ENCODE data around the gene OTUD6A. TPM values are rescaled to one million over a fixed set of nuclear protein-coding genes. Genes with fewer than 3 reads are reported as not detected.

OTUD6A gene
- total RNA-seq, 1 donor from 2014 or later: not detected

DNA sequence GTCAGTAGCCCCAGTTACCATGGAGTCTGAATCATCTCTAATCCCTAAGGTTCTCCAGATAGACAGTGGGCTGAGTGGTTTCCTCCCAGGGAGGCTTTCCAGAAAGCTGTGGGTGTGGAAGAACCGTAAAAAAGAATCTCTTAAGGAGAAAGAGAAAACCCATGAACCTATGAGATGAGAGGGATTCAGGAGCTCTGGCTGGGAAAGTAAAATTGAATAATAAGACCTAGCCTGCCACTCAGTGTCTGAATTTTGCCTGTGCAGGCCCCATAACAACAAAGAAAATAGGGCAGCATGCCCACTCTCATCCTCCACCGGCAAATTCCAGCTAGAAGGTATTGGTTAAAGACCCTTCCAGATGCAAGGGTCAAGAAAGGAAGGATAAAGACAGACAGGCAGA, 29.5 kb upstream of the OTUD6A start:
- TF ChIP-seq, protein P1, sequence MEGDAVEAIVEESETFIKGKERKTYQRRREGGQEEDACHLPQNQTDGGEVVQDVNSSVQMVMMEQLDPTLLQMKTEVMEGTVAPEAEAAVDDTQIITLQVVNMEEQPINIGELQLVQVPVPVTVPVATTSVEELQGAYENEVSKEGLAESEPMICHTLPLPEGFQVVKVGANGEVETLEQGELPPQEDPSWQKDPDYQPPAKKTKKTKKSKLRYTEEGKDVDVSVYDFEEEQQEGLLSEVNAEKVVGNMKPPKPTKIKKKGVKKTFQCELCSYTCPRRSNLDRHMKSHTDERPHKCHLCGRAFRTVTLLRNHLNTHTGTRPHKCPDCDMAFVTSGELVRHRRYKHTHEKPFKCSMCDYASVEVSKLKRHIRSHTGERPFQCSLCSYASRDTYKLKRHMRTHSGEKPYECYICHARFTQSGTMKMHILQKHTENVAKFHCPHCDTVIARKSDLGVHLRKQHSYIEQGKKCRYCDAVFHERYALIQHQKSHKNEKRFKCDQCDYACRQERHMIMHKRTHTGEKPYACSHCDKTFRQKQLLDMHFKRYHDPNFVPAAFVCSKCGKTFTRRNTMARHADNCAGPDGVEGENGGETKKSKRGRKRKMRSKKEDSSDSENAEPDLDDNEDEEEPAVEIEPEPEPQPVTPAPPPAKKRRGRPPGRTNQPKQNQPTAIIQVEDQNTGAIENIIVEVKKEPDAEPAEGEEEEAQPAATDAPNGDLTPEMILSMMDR (IDR thresholded peaks at IDR 0.05): no peak
- no peaks in the 10 kb centered on the region for H3K27me3 Mint-ChIP-seq (ENCODE audit: unreplicated experiment)
- H3K36me3 Mint-ChIP-seq (ENCODE audit: unreplicated experiment): no peaks in the 10 kb centered on the region
- DNase-seq (ENCODE audit: extremely low spot score, unreplicated experiment): no peak
- H3K27ac Mint-ChIP-seq (ENCODE audit: unreplicated experiment): no peak overlapping the region
- H3K4me3 Mint-ChIP-seq (ENCODE audit: unreplicated experiment): no peak overlapping the region
- H3K9me3 Mint-ChIP-seq (ENCODE audit: unreplicated experiment): no peaks in the 10 kb centered on the region
- no peaks in the 10 kb centered on the region for H3K4me1 Mint-ChIP-seq (ENCODE audit: unreplicated experiment)

DNA sequence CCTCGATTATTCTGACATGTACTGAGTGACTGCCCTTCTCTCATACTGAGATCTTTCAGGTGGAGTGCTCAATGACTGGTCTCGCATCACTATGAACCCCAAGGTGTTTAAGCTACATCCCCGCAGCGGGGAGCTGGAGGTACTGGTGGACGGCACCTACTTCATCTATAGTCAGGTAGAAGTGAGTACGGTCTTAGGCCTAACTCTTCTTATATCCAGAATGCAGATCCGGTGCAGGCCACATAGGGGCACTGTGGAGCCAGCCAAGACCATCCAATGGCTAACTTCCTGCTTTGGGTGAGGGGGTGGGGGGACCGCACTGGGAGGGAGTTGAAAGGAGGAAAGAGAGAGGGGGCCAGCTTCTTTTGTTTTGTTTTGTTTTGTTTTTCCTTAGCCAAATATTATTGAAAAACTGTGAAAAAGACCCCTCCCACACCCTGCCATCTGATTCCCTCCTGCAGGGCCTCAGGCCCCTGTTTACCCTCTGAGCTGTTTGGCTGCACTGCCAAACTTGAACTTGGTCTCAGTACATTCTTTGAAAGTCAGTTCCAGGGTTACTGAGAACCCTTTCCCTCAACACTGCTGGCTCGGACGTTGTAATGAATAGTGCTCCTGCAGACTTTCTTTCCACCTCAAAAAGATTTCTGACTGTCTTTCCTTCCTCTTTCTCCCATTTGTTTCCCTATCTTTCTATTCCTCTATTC, 28.8 kb upstream of the OTUD6A start:
- Mint-ChIP-seq H3K4me1 (ENCODE audit: unreplicated experiment) (no peaks in the 10 kb centered on the region), H3K4me3 (ENCODE audit: unreplicated experiment) (no peak overlapping the region), H3K36me3 (ENCODE audit: unreplicated experiment) (no peaks in the 10 kb centered on the region), H3K27ac (ENCODE audit: unreplicated experiment) (no peak overlapping the region), H3K27me3 (ENCODE audit: unreplicated experiment) (no peaks in the 10 kb centered on the region), H3K9me3 (ENCODE audit: unreplicated experiment) (no peaks in the 10 kb centered on the region)
- TF ChIP-seq, protein P1 (IDR thresholded peaks at IDR 0.05): peak; percentile 56
- DNase-seq (ENCODE audit: extremely low spot score, unreplicated experiment): no peak

DNA sequence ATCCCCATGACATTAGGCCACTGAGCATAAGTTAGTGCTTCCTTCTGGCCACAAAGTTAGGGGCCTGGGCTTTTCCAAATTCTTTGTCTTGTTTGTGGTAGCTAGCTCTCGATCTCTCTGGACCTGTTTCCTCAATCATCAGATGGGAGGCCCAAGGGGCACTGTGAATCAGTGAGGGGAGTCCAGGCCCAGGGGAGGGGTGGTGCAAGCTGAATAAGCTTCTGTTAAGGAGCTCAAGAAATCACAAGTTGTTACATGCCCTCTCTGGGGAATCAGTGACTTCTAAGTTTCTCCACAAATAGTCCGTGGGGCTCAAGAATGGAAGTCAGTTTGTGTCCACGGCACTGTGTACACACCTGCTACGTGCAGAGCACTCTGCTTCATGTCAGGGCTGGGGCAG, 27.6 kb upstream of the OTUD6A start:
- no peaks in the 10 kb centered on the region for H3K4me1 Mint-ChIP-seq (ENCODE audit: unreplicated experiment)
- no peak overlapping the region for H3K4me3 Mint-ChIP-seq (ENCODE audit: unreplicated experiment)
- no peaks in the 10 kb centered on the region for H3K9me3 Mint-ChIP-seq (ENCODE audit: unreplicated experiment)
- no peak overlapping the region for H3K27ac Mint-ChIP-seq (ENCODE audit: unreplicated experiment)
- no peaks in the 10 kb centered on the region for H3K36me3 Mint-ChIP-seq (ENCODE audit: unreplicated experiment)
- DNase-seq (ENCODE audit: extremely low spot score, unreplicated experiment): no peak
- no peaks in the 10 kb centered on the region for H3K27me3 Mint-ChIP-seq (ENCODE audit: unreplicated experiment)
- TF ChIP-seq, protein P1 (IDR thresholded peaks at IDR 0.05): no peak

DNA sequence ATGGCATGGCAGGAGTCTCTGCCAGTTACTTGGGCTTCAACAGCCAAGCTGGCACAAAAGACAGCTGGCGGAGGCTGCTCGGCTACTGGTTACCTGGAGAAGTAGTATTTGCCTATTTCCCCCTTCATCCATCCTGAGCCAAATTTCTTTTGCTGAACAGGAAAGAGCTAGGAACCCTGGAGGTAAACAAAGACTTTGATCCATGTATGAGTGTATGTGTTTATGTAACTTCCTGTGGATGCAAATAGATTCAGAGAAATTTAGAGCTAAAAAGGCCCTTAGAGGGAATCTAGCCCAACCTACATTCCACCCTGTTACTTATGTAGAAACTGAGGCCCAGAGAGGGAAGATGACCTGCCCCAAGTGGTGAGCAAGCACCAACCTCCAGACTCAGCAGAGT, 23.7 kb upstream of the OTUD6A start:
- Mint-ChIP-seq H3K9me3 (ENCODE audit: unreplicated experiment) (no peaks in the 10 kb centered on the region), H3K27me3 (ENCODE audit: unreplicated experiment) (no peaks in the 10 kb centered on the region), H3K36me3 (ENCODE audit: unreplicated experiment) (no peaks in the 10 kb centered on the region), H3K27ac (ENCODE audit: unreplicated experiment) (no peak overlapping the region), H3K4me3 (ENCODE audit: unreplicated experiment) (no peak overlapping the region), H3K4me1 (ENCODE audit: unreplicated experiment) (no peaks in the 10 kb centered on the region)
- no peak for DNase-seq (ENCODE audit: extremely low spot score, unreplicated experiment)
- TF ChIP-seq, protein P1 (IDR thresholded peaks at IDR 0.05): no peak

DNA sequence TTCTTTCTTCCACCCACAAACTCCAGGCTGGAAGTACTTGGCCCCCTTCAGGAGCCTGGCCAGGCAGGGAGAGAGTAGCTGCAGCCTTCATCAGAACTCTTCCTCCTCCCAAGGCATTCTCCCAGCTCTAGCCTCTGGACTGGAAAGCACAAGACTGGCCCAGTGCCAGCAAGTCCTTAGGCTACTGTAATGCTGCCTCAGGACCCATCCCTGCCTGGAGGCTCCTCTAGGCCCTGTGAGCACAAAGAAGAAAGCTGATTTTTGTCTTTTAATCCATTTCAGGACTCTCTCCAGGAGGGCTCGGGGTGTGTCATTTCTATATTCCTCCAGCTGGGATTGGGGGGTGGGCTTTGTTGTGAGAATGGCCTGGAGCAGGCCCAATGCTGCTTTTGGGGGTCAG, 23.3 kb upstream of the OTUD6A start:
- TF ChIP-seq, protein P1 (IDR thresholded peaks at IDR 0.05): no peak
- no peaks in the 10 kb centered on the region for H3K9me3 Mint-ChIP-seq (ENCODE audit: unreplicated experiment)
- no peaks in the 10 kb centered on the region for H3K4me1 Mint-ChIP-seq (ENCODE audit: unreplicated experiment)
- no peak overlapping the region for H3K4me3 Mint-ChIP-seq (ENCODE audit: unreplicated experiment)
- no peak for DNase-seq (ENCODE audit: extremely low spot score, unreplicated experiment)
- no peaks in the 10 kb centered on the region for H3K36me3 Mint-ChIP-seq (ENCODE audit: unreplicated experiment)
- no peaks in the 10 kb centered on the region for H3K27me3 Mint-ChIP-seq (ENCODE audit: unreplicated experiment)
- H3K27ac Mint-ChIP-seq (ENCODE audit: unreplicated experiment): no peak overlapping the region
